Gastroesophageal sphincter (tissue), 4 donors: ENCODE data around the gene DAW1. TPM values are rescaled to one million over a fixed set of nuclear protein-coding genes. Genes with fewer than 3 reads are reported as not detected.
"Not testable (repeated sequence)": the region's sequence is repeated elsewhere in the genome, so short reads cannot be mapped to it uniquely, and the experiment has no call there.

Experiments
- ATAC-seq: fragments of 150-250 bp; one replicate; pipeline ENCODE4 v1.9.1; 2016; ENCODE audit warnings: mild to moderate bottlenecking, moderate library complexity
- H3K27ac ChIP-seq, 4 donors: fragments of 200-600 bp; sonication (generic) in 3 of 4; 1 replicate in 3 of 4; 2 replicates in 1 of 4; pipeline ENCODE4 v1.5.1; 2016 to 2019
- H3K27me3 ChIP-seq: fragments of 200-600 bp; sonication (generic); one replicate; pipeline ENCODE4 v1.5.1; 2019
- H3K36me3 ChIP-seq, 2 donors: fragments of 200-600 bp; sonication (generic); one replicate each; pipeline ENCODE4 v1.5.1; 2019; ENCODE audit warnings: control low read depth in 1 of 2
- H3K4me1 ChIP-seq, 3 donors: fragments of 200-600 bp; sonication (generic); 1 replicate in 2 of 3; 2 replicates in 1 of 3; pipeline ENCODE4 v1.5.1; 2016 to 2019; ENCODE audit warnings: control low read depth in 2 of 3
- H3K4me3 ChIP-seq, 2 donors: fragments of 200-600 bp; sonication (generic); one replicate each; pipeline ENCODE4 v1.5.1; 2019; ENCODE audit warnings: mild to moderate bottlenecking in 1 of 2, moderate library complexity in 1 of 2
- H3K9me3 ChIP-seq, 3 donors: fragments of 200-600 bp; sonication (generic); one replicate each; pipeline ENCODE4 v1.5.1; 2017 to 2019; ENCODE audit warnings: control low read depth in 2 of 3
- CTCF ChIP-seq, 4 experiments: fragments of 200-600 bp in 2 of 4; fragments of 450-650 bp in 2 of 4; sonication (generic) in 1 of 4; IDR thresholded peaks; one replicate each; pipeline ENCODE4 v1.5.1; 2017 to 2019; ENCODE audit warnings: antibody characterized with exemption in 4 of 4, mild to moderate bottlenecking in 2 of 4, moderate library complexity in 2 of 4
- EP300 ChIP-seq: sonication (generic); formaldehyde crosslinking; IDR thresholded peaks from one replicate; pipeline ENCODE4 v1.6.1; 2017; ENCODE audit warnings: antibody characterized with exemption, mild to moderate bottlenecking
- POLR2A ChIP-seq, 2 donors: fragments of 450-650 bp; IDR thresholded peaks; one replicate each; pipeline ENCODE4 v1.6.1; 2017; ENCODE audit warnings: antibody characterized with exemption in 2 of 2, mild to moderate bottlenecking in 2 of 2, moderate library complexity in 1 of 2
- POLR2AphosphoS5 ChIP-seq: sonication (generic); formaldehyde crosslinking; IDR thresholded peaks from one replicate; pipeline ENCODE4 v1.6.1; 2017; ENCODE audit warnings: antibody characterized with exemption
- WGBS, 2 donors: methylation state at CpG; one replicate each; pipeline ENCODE4 v1.1.5; 2018; ENCODE audit warnings: low coverage in 1 of 2; 5-methylcytosine and 5-hydroxymethylcytosine counted together
- total RNA-seq, 4 donors: library from RNA; depleted of rRNA; stranded (reverse); fragments of >200 nt; gene quantifications; one replicate each; pipeline ENCODE4 v1.1.0, GENCODE V29; 2016

Gene DAW1
- total RNA-seq, 4 donors from 2014 or later: not detected

GRCh38 chr2:227932001-227932400, 60.6 kb downstream of the DAW1 start:
- WGBS, 2 donors: 94% methylated on average over 6 of the region's 6 CpGs; no CpG with 5 or more reads in 1 of the 2 donors
- Histone ChIP-seq H3K4me3 (no peak overlapping the region), H3K27me3 (peaks cover 3% of the 10 kb centered on the region), H3K4me1 (no peaks in the 10 kb centered on the region), H3K36me3 (no peaks in the 10 kb centered on the region), H3K9me3 (peaks cover 0 to 7% (median 0%) of the 10 kb centered on the region in 3 donors), H3K27ac (no peak overlapping the region)
- TF ChIP-seq POLR2A (IDR thresholded peaks at IDR 0.05): no peak
- no peak for TF ChIP-seq POLR2AphosphoS5
- no peak for TF ChIP-seq CTCF (IDR thresholded peaks at IDR 0.05)
- TF ChIP-seq EP300: no peak
- ATAC-seq: no peak

DNA sequence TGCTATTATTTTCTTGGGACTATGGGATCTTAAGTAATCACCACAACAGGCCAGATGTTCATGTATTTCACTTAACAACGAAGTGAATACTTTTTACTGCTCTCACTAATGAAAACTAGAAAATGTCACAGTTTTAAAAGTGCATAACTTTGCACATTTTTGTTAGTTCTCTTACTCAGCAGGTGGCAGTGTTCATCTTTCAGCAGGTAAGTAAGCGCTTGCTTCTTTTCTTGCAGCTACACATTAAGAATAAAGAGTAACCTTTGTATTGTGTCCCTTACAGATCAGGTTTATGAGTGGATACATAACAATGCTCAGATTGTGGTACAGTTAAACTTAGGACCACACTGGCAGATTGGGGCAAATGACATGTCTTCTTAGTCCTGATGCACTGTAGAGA, 61.0 kb downstream of the DAW1 start:
- ATAC-seq: no peak
- WGBS, 2 donors: 61 to 69% methylated on average over 2 of the region's 2 CpGs
- no peak for TF ChIP-seq EP300
- H3K9me3 ChIP-seq: peaks cover 0 to 3% (median 0%) of the 10 kb centered on the region in 3 donors
- H3K27ac ChIP-seq: no peak overlapping the region
- peaks cover 3% of the 10 kb centered on the region for H3K27me3 ChIP-seq
- H3K36me3 ChIP-seq: no peaks in the 10 kb centered on the region
- no peak overlapping the region for H3K4me3 ChIP-seq
- no peaks in the 10 kb centered on the region for H3K4me1 ChIP-seq

GRCh38 chr2:227933884-227934283, 62.5 kb downstream of the DAW1 start:
- H3K9me3 ChIP-seq: no peaks in the 10 kb centered on the region
- H3K36me3 ChIP-seq: no peaks in the 10 kb centered on the region
- WGBS, 2 donors: 67 to 82% methylated on average over 1 of the region's 1 CpG
- no peak overlapping the region for H3K4me3 ChIP-seq
- peaks cover 3% of the 10 kb centered on the region for H3K27me3 ChIP-seq
- no peaks in the 10 kb centered on the region for H3K4me1 ChIP-seq
- no peak for TF ChIP-seq CTCF (IDR thresholded peaks at IDR 0.05)
- no peak for TF ChIP-seq POLR2AphosphoS5
- TF ChIP-seq POLR2A (IDR thresholded peaks at IDR 0.05): no peak
- TF ChIP-seq EP300: no peak
- H3K27ac ChIP-seq: no peak overlapping the region
- no peak for ATAC-seq

DNA sequence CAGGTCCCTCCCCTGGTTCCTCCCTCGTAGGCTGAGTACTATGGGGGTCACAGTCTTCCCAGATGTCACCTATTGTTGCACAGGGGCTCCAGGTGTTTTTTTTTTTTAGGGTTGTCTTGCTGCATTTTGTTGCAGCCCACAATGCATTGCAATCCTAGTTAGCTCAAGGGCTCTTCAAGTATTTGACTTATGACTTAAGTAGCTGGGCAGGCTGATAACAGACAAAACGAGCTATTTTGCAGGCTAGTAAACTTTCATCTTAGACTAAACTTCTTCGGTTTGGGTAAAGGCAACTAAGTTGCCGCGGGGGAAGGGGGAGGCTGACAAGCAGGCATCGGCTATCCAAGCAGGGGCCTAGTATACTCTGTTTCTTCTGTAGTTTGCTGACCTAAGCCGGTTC, 64.8 kb downstream of the DAW1 start:
- not testable (repeated sequence) for ATAC-seq, H3K9me3 ChIP-seq

DNA sequence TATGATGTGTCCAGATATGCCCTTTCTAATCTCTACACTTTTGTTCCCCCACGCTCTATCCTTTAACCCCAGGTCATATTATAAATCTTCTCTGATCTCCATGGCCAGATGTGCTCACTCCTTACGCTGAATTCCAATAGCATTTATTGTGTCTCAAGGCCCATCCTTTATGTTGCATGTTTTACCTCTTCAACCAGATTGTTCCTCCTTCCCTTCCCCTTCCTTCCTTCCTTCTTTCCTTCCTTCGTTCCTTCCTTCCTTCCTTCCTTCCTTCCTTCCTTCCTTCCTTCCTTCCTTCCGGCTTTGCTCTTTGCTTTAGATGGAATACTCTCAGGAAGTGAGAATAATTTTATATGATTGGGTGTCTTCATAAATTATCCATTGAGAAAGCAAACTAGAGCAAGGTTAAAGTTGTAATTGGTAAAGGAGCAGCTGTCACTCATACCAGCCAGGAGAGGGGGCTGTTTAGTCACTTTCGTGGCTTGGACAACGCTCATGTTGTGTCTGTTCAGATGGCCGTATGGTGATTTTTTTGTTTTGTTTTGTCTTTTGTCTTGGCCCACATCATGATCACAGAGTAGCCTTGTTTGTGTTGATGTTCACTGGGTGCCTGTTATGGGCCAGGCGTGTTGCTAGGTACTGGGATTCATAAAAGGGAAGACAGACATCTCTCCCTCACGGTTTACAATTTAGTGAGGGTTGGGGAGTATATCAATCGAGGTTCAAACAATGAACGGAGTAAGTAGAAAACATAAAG, 68.0 kb downstream of the DAW1 start:
- Histone ChIP-seq H3K9me3 (no peaks in the 10 kb centered on the region), H3K27ac (no peak overlapping the region), H3K27me3 (no peaks in the 10 kb centered on the region), H3K36me3 (no peaks in the 10 kb centered on the region), H3K4me1 (no peaks in the 10 kb centered on the region), H3K4me3 (no peak overlapping the region)
- TF ChIP-seq EP300 (no peak), CTCF (IDR thresholded peaks at IDR 0.05) (no peak), POLR2A (IDR thresholded peaks at IDR 0.05) (no peak)
- no peak for ATAC-seq
- 41 to 45% methylated on average over 10 to 11 of the region's 11 CpGs for WGBS, 2 donors

More for the DNA sequence above, 64.8 kb downstream of the DAW1 start:
- H3K27ac ChIP-seq, H3K4me1 ChIP-seq, H3K4me3 ChIP-seq, H3K36me3 ChIP-seq, H3K27me3 ChIP-seq: not testable (repeated sequence)
- WGBS, 2 donors: 58 to 78% methylated on average over 5 to 6 of the region's 7 CpGs

- H3K4me1 ChIP-seq: no peaks in the 10 kb centered on the region
- no peaks in the 10 kb centered on the region for H3K36me3 ChIP-seq
- no peak overlapping the region for H3K4me3 ChIP-seq
- no peaks in the 10 kb centered on the region for H3K9me3 ChIP-seq
- TF ChIP-seq POLR2AphosphoS5: no peak
- no peak for TF ChIP-seq CTCF (IDR thresholded peaks at IDR 0.05)
- no peaks in the 10 kb centered on the region for H3K27me3 ChIP-seq
- ATAC-seq: no peak
- no peak overlapping the region for H3K27ac ChIP-seq
- 0 to 60% methylated on average over 1 to 2 of the region's 2 CpGs for WGBS, 2 donors
These were observed 70.6 kb downstream of the DAW1 start for GRCh38 chr2:227942021-227942420.
